ENCODE data around the gene ACER3.
"Not testable (repeated sequence)": the region's sequence is repeated elsewhere in the genome, so short reads cannot be mapped to it uniquely, and the experiment has no call there.

Gene ACER3

DNA sequence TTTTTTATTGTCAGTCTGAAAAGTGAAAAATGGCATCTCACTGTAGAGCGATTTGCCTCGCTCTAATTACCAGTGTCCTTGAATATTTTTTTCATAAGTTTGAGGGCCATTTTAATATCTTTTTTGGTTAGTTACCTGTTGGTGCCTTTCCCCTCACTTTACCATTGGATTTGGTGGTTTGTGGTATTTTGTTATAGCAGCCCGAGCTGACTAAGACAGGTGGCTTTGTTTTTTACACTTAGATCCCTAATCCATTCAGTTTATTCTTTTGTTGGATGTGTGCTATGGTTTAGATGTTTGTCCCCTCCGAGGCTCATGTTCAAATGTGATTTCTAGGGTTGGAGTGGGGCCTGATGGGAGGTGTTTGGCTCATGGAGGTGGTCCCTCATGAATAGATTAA lies 199.5 kb downstream of the ACER3 start:
- no peak for DNase-seq (ENCODE audit: low spot score)

DNA sequence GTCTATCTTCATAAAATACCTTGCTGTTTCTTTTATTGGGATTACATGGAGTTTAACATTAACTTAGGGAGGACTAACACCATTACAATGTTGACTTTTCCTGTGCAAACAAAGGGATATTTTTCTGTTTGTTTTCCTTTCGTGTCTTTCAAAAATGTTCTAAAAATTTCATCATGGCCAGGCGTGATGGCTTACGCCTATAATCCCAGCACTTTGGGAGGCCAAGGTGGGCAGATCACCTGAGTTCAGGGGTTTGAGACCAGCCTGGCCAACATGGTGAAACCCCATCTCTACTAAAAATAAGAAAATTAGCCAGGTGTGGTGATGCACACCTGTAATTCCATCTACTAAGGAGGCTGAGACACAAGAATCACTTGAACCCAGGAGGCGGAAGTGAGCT lies 200.5 kb downstream of the ACER3 start:
- DNase-seq (ENCODE audit: low spot score), result not testable (repeated sequence)

DNA sequence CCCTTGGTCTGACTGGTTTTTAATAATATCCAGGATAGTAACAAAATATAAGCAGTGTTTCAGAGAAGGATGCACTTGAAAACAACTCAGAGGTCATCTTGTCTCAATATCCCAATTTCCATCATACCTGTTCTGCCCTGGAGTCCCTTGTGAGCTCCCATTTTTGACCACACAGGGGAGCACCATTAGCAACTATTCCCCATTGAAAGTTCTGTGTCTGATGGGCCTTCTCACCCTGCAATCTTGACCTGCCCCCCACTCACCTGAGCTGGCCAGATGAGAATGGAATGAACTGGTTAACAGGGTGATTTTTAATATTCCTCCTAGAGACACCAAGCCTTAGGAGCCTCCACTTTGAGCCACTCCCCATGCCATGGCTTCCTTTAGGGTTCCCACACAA lies 202.2 kb downstream of the ACER3 start:
- no peak for DNase-seq (ENCODE audit: low spot score)

DNA sequence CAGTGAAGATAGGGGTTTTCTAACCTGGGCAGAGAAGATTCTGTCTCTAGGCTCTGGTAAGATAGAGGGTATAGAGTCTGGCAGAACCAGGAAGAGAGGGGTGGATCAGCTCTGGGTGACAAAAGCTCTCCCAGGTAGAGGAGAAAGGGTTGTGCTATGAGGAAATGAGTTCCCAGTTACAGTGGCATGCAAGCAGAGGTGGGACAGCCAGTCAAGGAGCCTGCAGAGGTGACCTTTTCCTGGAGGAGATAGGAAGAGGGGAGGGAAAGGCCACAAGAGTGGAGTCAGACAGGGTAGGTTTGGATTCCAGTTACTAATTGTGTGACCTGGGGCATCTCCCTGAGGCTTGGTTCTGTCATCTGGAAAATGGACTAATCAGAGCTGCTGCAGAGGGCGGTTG lies 202.7 kb downstream of the ACER3 start:
- peak; percentile 62 for DNase-seq (ENCODE audit: low spot score)

DNA sequence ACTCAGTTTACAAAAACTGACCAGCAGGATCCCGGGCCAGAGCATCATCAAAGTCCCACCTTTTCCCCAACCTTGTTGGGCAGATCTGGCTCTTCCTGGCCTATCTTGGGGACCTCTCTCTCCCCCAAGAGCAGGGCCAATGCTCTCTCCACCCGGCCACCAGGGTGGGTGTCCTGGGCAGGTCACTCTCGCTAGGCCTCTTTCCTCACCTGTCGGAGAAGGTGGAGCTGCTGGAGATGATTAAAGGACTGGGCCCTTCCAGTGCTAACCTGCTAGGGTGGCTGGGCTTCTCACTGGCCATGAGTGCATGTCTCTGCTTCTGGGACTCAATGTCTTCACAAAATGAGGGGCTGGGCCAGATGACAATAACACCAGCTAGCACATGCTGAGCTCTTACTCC lies 203.1 kb downstream of the ACER3 start:
- DNase-seq (ENCODE audit: low spot score), result no peak

DNA sequence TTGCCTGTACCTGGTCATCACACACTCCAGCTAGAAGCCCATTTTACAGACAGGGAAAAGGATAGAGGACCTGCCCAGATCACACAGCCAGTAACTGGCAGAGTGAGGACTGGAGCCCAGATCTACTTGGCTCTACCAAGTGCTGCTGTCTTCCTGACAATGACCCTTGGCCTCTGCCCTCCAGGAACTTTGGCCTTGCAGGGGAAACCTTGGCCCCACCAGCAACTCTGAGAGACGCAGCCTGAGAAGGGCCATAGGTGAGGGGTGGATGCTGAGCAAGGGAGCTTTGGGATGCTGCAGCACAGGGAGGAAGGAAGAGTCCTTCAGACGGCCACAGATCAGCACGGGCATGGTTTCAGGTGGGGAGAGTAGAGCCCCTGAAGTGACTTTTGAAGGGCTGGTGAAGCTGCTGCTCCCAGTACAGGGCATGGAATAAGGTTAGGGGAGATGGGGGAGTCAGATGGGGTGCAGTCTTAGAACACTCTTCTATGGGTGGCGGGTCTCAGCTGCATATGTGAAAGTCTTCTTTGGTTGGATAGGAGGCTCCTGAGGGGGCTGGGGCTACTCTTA lies 204.0 kb downstream of the ACER3 start:
- DNase-seq (ENCODE audit: low spot score), result no peak

DNA sequence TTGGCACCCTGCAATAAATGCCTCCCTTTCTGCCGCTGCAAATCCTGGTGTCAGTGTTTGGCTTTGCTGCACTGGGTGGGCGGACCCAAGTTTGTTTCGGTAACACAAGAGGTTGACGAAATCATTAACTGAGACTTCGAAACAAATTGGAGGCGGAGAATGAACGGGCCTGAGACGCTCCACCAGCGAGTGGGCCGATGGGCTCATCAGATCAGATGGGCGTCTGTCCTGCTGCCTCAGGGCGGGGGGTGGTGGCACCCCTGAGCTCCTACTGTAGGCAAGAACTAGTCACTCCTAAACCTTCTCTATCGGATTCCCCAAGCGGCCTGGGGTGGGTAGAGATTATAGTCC lies 205.1 kb downstream of the ACER3 start:
- peak; percentile 39 for DNase-seq (ENCODE audit: low spot score)

DNA sequence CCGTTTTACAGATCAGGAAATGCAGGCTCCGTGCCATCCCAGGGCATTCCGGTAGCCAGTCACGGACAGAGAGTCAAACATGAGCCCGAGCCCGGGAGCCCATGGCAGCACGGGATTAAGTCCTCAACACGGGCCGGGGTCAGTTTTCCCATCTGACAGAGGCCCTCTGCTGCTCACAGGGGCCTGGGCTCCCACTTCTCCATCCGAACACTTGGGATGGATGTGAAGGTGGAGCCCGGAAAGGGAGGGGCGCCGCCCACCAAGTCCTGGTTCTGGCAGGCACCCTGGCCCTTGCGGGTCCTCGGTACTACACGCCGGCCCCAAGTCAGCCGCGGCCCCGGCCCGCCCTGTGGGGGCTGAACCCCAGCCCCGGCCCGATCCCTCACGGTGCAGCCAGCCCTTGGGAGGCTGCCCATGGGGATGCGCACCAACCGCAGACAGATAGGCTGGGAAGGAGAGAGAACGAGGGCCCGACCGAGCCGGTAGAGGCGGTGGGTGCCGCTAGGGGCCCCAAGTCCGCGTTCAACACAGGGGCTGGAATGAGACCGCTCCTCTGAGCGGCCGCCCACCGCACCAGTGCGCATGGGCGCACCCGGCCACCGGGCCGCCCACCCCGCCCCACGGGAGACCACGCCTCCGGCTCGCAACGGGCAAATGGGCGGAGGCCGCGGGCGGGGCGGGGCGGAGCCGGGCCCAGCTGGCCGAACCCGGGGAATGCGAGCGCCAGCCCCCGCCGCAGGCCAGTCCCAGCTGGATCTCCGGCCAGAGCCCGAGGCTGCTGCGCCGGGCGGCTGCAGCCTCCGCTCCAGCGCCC lies 205.7 kb downstream of the ACER3 start, which contains the start of gene CAPN5:
TSS of gene CAPN5 (plus strand) at position 743 of the 814 bp plus-strand sequence. CDS start 17,916 bp downstream, outside the sequence.
- DNase-seq (ENCODE audit: low spot score), result peak; percentile 93

DNA sequence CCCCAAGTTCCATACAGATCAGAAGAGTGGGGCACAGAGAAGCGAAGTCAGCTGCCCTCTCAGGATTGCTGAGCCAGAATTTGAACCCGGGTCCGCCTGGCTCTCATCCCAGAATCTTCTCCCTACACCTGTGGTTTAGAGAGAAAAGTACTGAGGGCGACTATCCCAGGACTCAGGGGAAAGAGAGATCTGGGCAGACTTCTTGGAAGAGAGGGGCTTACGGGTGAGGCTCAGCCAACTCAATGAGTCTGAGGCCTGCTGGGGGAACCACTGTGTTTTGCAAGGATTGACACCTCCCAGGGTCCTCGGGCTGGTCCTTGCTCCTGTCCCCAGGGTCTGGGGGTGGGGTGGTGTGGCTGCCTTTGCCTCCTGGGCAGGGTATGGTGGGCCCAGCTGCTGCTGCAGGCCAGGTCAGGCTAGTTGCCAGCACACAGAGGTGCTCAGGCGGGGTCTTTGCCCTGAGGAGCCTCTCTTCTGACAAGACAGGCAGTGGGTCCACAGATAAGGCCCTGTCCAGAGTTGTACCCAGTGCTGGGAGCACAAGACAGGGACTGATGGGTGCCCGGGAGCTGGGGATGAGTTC lies 207.2 kb downstream of the ACER3 start:
- DNase-seq (ENCODE audit: low spot score), result no peak

DNA sequence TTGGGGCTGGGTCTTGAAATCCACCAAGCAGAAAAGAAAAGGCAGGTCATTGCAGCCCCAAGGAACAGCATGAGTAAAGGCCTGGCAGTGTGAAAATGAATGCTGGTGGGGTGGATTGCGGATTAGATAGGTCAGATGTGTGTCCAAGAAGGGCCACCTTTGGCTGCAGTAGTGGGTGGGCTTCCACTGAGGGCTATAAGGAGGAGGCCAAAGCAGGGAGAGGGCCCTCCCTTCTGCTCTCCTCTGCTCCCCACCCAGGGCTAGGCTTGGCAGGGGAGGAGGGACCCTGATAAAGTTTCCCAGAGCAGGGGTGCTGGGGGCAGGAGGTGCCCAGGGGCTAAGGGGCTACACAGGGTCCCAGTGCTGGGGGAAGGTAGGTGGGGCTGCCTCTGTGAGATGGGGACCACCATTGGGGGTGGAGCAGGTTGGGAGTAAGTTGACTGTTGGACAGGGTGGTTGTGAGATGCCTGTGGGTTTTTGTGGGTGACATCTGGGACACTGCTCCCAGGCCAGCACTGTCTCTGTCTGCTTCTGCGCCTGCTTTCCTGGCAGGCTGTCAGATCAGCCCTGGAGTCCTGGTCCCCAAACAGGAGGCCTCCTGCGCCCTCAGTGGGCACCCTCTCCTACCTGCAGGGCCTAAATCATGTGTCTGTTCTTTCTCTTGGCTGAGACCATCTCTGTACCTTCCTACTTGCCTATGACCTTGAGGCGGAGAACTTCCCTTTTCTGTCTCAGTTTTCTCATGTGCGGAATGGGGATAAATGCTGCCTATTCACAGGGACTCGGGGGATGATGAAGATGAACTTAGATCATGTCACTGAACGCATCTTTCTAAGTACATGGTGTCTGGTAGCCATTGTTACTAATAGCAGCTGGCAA lies 208.0 kb downstream of the ACER3 start:
- DNase-seq (ENCODE audit: low spot score), result no peak

DNA sequence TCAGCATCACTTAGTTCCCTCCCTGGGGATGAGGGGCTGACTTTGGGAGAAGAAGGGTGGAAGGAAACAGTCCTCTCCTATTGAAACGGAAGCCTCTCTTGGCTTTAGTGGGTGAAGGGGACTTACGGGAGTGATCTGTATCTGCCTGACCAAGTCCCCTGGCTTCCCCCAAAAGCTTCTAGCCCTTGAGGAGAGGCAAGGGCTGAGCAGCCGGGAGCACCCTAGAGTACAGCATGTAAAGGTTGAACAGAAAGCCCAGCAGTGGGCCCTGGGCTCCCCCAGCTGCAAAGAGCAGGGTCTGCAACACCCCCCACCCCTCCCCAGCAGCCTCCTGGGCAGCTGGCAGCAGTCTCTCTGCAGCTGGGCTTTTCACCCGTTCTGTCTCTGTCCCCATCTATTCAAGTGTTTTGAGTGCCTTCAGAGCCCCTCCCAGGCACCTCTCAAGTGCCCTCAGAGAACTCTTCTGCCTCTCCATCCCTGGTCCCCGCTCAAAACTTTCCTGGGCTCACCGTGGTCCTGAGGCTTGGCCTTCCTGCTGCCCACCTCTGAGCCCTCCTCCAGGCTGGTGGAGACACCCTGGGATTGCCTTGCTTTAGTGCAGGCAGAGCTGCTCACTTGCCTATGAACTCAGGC lies 208.7 kb downstream of the ACER3 start:
- no peak for DNase-seq (ENCODE audit: low spot score)

DNA sequence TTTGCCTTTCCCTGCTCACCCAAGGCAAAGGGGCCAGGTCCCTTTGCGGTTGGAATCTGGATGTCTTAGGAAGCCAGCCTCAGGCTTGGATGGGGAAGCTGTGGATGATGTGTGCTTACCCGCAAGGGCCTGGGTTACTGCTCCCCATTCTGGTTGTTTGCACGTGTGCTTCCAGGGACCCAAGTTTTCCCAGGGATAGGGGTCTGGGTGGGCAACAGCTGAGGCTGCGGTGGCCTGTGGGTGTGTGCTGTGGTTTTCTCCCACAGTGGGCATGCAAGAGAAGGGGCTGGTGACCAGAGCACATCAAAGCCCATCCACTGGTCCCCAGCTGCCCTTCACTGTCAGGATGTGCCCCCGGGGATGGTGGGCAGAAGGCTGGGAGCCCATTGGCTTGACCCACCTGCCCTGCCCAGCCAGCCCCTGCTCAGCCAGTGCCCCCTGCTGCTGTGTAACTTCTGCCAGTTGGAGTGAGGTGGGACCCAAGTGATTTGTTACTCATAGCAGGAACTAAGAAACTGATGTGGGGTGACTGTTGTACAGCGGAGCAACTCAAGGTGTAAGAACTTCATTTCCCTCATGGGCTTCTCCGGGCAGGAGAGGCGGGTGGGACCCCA lies 209.4 kb downstream of the ACER3 start:
- no peak for DNase-seq (ENCODE audit: low spot score)

DNA sequence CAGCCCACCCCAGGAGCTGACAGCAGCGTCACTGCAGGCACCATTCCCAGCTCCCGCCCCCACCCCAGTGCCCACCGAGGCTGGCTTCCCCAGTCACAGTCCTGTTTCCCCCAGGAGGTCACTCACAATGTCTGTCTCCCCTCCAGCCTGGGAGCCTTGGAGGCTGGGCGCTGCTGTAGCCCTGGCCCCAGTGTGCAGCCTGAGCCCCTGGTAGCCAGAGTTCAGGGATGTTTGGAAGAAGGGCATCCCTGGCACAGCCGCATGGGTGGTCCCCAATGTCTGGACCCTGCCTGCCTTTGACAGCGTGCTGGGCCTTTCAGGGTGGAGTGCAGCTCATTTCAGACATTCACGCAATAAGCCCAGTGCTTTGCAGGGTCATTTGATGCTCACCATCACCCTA lies 210.4 kb downstream of the ACER3 start:
- DNase-seq (ENCODE audit: low spot score), result no peak

DNA sequence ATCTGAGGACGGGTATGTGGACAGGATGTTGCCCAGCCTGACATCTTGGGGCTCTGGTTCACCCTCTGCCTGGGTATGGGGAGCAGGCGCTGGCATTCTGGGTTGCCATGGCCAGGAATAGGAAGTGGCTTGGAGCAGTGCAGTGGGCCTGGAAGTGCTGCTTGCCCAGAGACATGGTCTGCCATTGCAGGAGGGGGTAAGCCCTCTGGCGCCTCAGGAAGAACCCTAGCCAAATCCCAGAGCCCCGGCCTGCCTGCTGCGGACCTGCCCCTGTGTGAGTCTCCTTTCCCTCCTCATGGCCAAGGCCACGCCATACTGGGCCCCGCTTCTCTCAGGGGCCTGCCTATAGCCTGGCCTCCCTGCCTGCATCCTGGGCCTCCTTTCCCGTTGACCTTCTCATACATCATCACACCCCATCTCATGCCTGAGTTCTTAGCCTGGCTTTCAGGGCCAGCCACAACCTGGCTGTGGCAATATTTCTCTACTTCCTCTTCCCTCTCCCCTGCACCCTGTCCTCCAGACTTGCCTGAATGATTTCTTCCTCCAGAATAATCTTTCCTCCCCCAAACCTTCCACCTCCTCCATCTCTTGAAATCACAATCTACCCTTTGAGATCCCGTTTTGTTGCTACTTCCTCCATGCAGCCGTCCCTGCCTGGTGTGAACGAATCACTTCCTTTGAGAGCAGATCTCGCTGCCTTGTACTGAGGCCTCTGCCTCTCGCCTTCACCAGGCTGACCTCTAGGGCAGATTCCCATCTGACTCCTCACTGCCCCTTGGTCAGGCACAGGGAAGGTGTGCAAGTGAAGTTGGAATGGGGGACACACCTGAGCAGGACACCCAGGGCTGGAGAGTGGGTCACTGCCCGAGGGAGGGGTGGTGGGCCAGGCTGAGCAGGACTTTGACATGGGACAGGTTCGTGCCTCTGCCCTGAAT lies 211.2 kb downstream of the ACER3 start:
- DNase-seq (ENCODE audit: low spot score), result peak; percentile 62

DNA sequence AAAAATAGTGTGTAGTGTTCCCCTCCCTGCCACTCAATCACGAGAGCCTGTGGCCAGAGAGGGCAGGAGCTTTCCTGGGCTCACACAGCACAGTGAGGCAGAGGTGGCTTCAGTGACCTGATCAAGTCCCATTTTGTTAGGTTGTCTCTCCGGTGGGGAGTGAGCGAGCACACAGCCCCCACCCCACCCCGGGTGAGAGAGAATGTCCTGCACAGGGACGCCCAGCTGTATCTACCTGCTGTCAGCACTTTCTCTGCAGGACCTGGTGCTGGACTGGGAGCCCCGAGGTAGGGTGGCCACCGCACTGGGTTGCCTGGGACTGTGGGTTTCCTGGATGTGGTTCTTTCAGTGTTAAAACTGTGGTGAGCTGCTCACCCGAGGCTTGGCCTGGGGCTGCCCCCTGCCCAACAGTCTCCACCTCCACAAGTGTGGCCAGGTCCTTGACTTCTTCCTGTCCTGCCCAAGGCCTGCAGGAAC lies 212.2 kb downstream of the ACER3 start:
- DNase-seq (ENCODE audit: low spot score), result no peak

DNA sequence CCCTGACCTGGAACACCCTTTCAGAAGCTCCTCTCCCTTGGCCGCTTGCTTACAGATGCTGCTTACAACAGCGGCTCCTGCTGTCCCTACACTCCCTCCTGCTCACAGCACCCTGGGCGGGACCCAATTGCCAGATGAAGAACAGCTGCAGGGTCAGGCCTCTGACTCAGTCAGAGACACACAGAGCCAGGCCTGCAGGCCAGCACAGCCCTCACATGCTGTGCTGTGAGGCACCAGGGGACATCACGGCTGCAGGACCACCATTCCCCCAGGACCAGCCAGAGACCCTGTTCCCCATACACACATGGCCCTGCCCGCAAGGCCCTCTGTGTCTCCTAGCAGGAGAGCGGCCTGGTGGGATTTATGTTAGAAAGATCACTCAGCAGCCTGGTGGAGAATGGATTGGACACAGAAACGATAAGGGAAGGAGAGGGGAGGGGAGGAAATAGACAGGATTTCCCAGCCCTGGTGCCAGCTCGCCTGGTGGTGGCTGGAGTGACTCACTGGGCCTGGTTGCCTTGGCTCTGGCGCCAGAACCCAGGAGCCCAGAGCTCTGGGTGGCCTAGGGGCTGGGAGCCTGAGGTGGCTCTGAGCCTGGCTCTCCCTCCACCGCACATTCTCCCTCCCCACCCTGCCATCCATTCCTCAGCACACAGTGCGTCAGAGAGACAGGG lies 212.7 kb downstream of the ACER3 start:
- peak; percentile 78 for DNase-seq (ENCODE audit: low spot score)

DNA sequence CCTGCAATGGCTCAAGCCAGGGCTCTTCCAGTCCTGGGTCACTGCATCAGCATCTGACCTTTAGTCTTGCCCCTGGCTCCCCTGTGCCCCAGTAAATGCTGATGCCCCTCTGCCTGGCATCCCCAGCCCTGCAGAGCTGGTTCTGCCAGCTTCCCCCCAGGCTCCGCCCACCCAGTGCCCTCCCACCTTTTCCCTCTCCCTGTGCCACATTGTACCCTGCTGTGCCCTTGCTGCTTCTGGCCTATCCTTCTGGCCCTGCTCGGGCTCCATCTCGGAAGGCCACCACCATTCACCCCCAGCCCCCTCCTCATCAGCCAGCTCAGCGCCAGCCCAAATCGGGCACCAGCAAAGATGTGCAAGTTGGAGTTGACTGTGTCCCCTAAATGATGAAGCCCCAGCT lies 213.5 kb downstream of the ACER3 start:
- no peak for DNase-seq (ENCODE audit: low spot score)

DNA sequence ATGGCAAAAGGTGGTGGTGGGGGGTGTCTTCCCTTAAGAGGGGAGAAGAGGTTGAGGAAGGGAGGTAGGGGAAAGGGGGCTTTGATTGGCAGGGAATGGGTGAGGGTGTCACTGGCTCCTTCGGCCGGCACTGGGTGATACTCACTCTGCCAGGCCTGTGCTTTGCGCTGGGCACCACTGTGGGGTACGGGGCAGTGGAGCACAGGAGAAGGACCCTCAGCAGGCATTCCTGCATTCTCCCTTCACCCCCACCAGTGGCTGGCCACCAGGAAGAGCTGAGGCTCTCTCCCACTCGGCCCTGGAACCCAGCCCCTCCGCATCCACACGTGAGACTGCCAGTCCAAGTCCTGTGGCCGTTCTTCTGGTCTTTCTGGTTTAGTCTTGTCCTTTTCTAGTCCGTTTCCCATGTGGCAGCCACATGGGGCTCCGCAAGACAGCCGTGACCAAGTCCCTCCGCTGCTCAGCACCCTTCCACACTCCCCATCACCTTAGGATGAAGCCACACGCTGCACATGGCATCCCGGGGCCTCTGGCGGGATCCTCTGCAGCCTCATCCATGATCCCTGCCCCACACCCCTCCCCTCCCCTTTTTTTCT lies 214.0 kb downstream of the ACER3 start:
- no peak for DNase-seq (ENCODE audit: low spot score)

DNA sequence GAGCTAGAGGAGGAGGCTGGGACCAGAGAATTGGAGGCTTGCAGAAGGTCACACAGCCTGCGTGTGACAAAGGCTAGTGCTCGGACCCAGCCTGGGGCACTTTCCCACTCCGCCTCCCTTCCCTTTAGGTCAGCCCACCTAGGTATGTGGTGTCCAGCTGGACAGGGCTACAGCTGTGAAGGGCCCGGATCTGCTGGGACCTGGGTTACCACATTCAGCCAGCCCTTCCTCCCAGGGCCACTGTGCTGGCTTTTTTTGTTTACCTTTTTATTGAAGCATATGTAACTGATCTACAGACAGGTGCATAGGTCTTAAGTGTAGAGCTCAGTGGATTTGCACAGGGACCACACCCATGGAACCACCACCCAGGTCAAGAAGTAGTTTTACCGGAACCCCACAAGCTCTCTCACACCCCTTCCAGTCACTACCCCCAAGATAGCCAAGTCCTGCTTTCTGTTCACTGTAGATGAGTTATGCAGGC lies 214.7 kb downstream of the ACER3 start:
- DNase-seq (ENCODE audit: low spot score), result no peak

All from kidney tubule cell (primary cell).